Transverse colon (tissue), 4 donors: ENCODE data around the gene BLVRA. TPM values are rescaled to one million over a fixed set of nuclear protein-coding genes. Genes with fewer than 3 reads are reported as not detected.

ENCODE experiments used
- DNase-seq: peaks from one replicate; pipeline ENCODE4 v3.0.0-alpha.2; 2019
- H3K27ac ChIP-seq, 4 donors: fragments of 200-600 bp; sonication (generic); 2 replicates each; pipeline ENCODE4 v1.5.1; 2016 to 2018; ENCODE audit warnings: inconsistent platforms in 4 of 4
- H3K27me3 ChIP-seq: fragments of 200-600 bp; sonication (generic); 2 replicates; pipeline ENCODE4 v1.5.1; 2017; ENCODE audit warnings: inconsistent platforms
- H3K36me3 ChIP-seq, 4 donors: fragments of 200-600 bp; sonication (generic); 2 replicates each; pipeline ENCODE4 v1.5.1; 2017 to 2019; ENCODE audit warnings: inconsistent platforms in 4 of 4
- H3K4me1 ChIP-seq, 4 donors: fragments of 200-600 bp; sonication (generic); 2 replicates each; pipeline ENCODE4 v1.5.1; 2017 to 2020; ENCODE audit warnings: inconsistent platforms in 4 of 4
- H3K4me3 ChIP-seq, 4 donors: fragments of 200-600 bp; sonication (generic); 1 replicate in 1 of 4; 2 replicates in 3 of 4; pipeline versions ENCODE4 v1.5.1 to v1.6.1; 2017 to 2019; ENCODE audit warnings: inconsistent platforms in 4 of 4
- H3K9me3 ChIP-seq, 2 donors: fragments of 200-600 bp; sonication (generic); 2 replicates each; pipeline ENCODE4 v1.5.1; 2017 to 2019; ENCODE audit warnings: inconsistent platforms in 2 of 2
- CTCF ChIP-seq, 5 experiments: fragments of 200-600 bp in 3 of 5; fragments of 450-650 bp in 2 of 5; sonication (generic) in 3 of 5; IDR thresholded peaks; 1 replicate in 2 of 5; 2 replicates in 3 of 5; pipeline ENCODE4 v1.5.1; 2016 to 2017; ENCODE audit warnings: antibody characterized with exemption in 5 of 5, inconsistent platforms in 3 of 5, mild to moderate bottlenecking in 2 of 5, moderate library complexity in 1 of 5
- EP300 ChIP-seq: sonication (generic); formaldehyde crosslinking; IDR thresholded peaks from one replicate; pipeline ENCODE4 v1.6.1; 2017; ENCODE audit warnings: antibody characterized with exemption, low read depth
- POLR2A ChIP-seq: fragments of 450-650 bp; IDR thresholded peaks from one replicate; pipeline ENCODE4 v1.6.1; 2016; ENCODE audit warnings: antibody characterized with exemption, mild to moderate bottlenecking, moderate library complexity
- POLR2AphosphoS5 ChIP-seq, 3 donors: sonication (generic); formaldehyde crosslinking; IDR thresholded peaks; one replicate each; pipeline ENCODE4 v1.6.1; 2016; ENCODE audit warnings: antibody characterized with exemption in 3 of 3
- WGBS, 2 donors: methylation state at CpG; one replicate each; pipeline ENCODE4 v1.1.5; 2018; ENCODE audit warnings: low coverage in 1 of 2; 5-methylcytosine and 5-hydroxymethylcytosine counted together
- in situ Hi-C, 4 donors: fragments of 200-750 bp; cut with MboI; loops; one replicate each; pipeline versions ENCODE4 v1.15.0 to v1.15.1; 2017; ENCODE audit warnings: low sequenced_read_pairs in 3 of 4, low pct_ligation_motif_present in 1 of 4, low pct_unique_long_range_greater_than_20kb in 1 of 4
- intact Hi-C: fragments of 100-400 bp; cut with DNase I; formaldehyde crosslinking; loops from one replicate; pipeline ENCODE4 v1.15.1; 2023; ENCODE audit warnings: low total_unique reads
- total RNA-seq, 4 donors: library from RNA; depleted of rRNA; stranded (reverse); fragments of >200 nt; gene quantifications; one replicate each; pipeline ENCODE4 v1.1.0, GENCODE V29; 2016

Gene BLVRA
- total RNA-seq, 4 donors from 2014 or later: 1.5 to 119 (median 15.9) TPM

GRCh38 chr7:43721193-43721806 is 37.2 kb upstream of the BLVRA start:
- Histone ChIP-seq H3K27ac (no peak overlapping the region), H3K27me3 (no peaks in the 10 kb centered on the region), H3K4me3 (no peak overlapping the region), H3K4me1 (peaks cover 0 to 16% (median 3%) of the 10 kb centered on the region in 4 donors), H3K36me3 (no peaks in the 10 kb centered on the region), H3K9me3 (no peaks in the 10 kb centered on the region)
- no peak for TF ChIP-seq EP300
- TF ChIP-seq CTCF (IDR thresholded peaks at IDR 0.05): peak; percentile 62 to 72 (median 66)
- intact Hi-C loops (loop anchor here (5.0 to 10.0 kb wide), 2 partner anchors 114 to 139 kb away; partner anchors contain the start of gene STK17A), in situ Hi-C loops (loop anchor here in 3 of 4 donors (25.0 kb wide), 3 partner anchors 116 to 784 kb away; partner anchors contain the start of genes MRPL32 (in 2 of the 3) and PSMA2 (in 2 of the 3))
- no peak for DNase-seq
- 38 to 45% methylated on average over 2 of the region's 2 CpGs for WGBS, 2 donors

DNA sequence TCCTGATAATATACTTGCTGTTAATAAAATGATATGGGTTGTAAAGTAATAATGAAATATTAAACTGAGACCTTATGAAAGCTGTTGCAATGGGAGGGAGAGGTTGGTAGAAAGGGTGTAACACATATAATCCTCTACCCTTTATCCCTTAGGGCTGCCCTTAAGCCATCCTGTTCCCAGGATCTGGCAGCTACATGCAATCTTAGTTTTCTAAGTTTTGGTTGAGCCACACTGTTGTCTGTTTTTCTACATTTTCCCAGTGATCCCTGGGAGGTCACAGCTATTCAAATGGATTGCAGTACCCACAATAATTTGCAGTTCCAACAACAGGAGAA is 35.5 kb upstream of the BLVRA start:
- in situ Hi-C loops (loop anchor here in 3 of 4 donors (25.0 kb wide), 3 partner anchors 114 to 786 kb away; partner anchors contain the start of genes MRPL32 (in 2 of the 3) and PSMA2 (in 2 of the 3)), intact Hi-C loops (loop anchor here (5.0 to 10.0 kb wide), 2 partner anchors 112 to 141 kb away; partner anchors contain the start of gene STK17A)
- no peak for DNase-seq
- TF ChIP-seq POLR2AphosphoS5 (IDR thresholded peaks at IDR 0.05): no peak
- no peak for TF ChIP-seq EP300
- TF ChIP-seq POLR2A: no peak
- TF ChIP-seq CTCF (IDR thresholded peaks at IDR 0.05): no peak
- H3K4me3 ChIP-seq: no peak overlapping the region
- H3K27me3 ChIP-seq: no peaks in the 10 kb centered on the region
- H3K4me1 ChIP-seq: peaks cover 0 to 29% (median 7%) of the 10 kb centered on the region in 4 donors
- no peak overlapping the region for H3K27ac ChIP-seq
- no peaks in the 10 kb centered on the region for H3K36me3 ChIP-seq
- no peaks in the 10 kb centered on the region for H3K9me3 ChIP-seq

GRCh38 chr7:43725251-43725650 is 33.2 kb upstream of the BLVRA start:
- Histone ChIP-seq H3K27ac (no peak overlapping the region), H3K9me3 (no peaks in the 10 kb centered on the region), H3K4me1 (peaks cover 0 to 43% (median 14%) of the 10 kb centered on the region in 4 donors), H3K36me3 (no peaks in the 10 kb centered on the region), H3K4me3 (no peak overlapping the region), H3K27me3 (no peaks in the 10 kb centered on the region)
- 50 to 70% methylated on average over 3 of the region's 3 CpGs for WGBS, 2 donors
- no peak for DNase-seq
- in situ Hi-C loops (loop anchor here in 1 of 4 donors (25.0 kb wide), 1 partner anchor 112 kb away; no protein-coding TSS in a partner anchor), intact Hi-C loops (loop anchor here (10.0 kb wide), 1 partner anchor 110 kb away; no protein-coding TSS in a partner anchor)
- no peak for TF ChIP-seq CTCF (IDR thresholded peaks at IDR 0.05)
- no peak for TF ChIP-seq EP300
- TF ChIP-seq POLR2A: no peak
- TF ChIP-seq POLR2AphosphoS5 (IDR thresholded peaks at IDR 0.05): no peak

GRCh38 chr7:43726466-43726865 is 32.0 kb upstream of the BLVRA start:
- Histone ChIP-seq H3K27ac (no peak overlapping the region), H3K36me3 (no peaks in the 10 kb centered on the region), H3K4me3 (no peak overlapping the region), H3K4me1 (peaks cover 0 to 46% (median 14%) of the 10 kb centered on the region in 4 donors), H3K9me3 (no peaks in the 10 kb centered on the region), H3K27me3 (no peaks in the 10 kb centered on the region)
- TF ChIP-seq EP300: no peak
- no peak for TF ChIP-seq POLR2AphosphoS5 (IDR thresholded peaks at IDR 0.05)
- TF ChIP-seq CTCF (IDR thresholded peaks at IDR 0.05): no peak
- TF ChIP-seq POLR2A: no peak
- intact Hi-C loops: loop anchor here (10.0 kb wide), 1 partner anchor 108 kb away; no protein-coding TSS in a partner anchor
- in situ Hi-C loops: loop anchor here in 1 of 4 donors (25.0 kb wide), 1 partner anchor 111 kb away; no protein-coding TSS in a partner anchor
- 76 to 81% methylated on average over 4 of the region's 4 CpGs for WGBS, 2 donors
- no peak for DNase-seq
